HepG2 (cell line): ENCODE data around the gene ANKAR. TPM values are rescaled to one million over a fixed set of nuclear protein-coding genes. Genes with fewer than 3 reads are reported as not detected.

Experiments used
- ATAC-seq: fragments of 200-7000 bp; cut with Tn5 transposase; 3 replicates; pipeline ENCODE4 v1.9.1; 2020; ENCODE audit warnings: mild to moderate bottlenecking, moderate library complexity
- BruUV-seq: library from RNA; stranded (reverse); fragments of 400-500 nt; replicated peaks from 2 replicates; lab custom pipeline; 2021; lab: Mats Ljungman, UMichigan
- CTCF ChIA-PET: fragments of 300-600 bp; formaldehyde crosslinking; extraction: SDS; loops from one replicate; lab custom pipeline; 2021; ENCODE audit warnings: low total read pairs, inconsistent platforms, low intra/inter-chr PET ratio; lab: Yijun Ruan, JAX
- POLR2A ChIA-PET: fragments of 350-600 bp; sonication (Branson Sonifier 250); formaldehyde crosslinking; loops from one replicate; lab custom pipeline; 2020; ENCODE audit warnings: antibody characterized with exemption, inconsistent platforms; lab: Yijun Ruan, JAX
- DNase-seq: peaks from one replicate; pipeline ENCODE4 v3.0.0-alpha.2; 2015; ENCODE audit warnings: low spot score
- FAIRE-seq: peaks from 3 replicates; lab custom pipeline; 2011; peaks lifted over from hg19 to GRCh38; lab: Jason Lieb, UNC
- H2AFZ ChIP-seq: one replicate; pipeline ENCODE4 v1.6.1; 2011; ENCODE audit warnings: low read length, inconsistent platforms
- H3K27ac ChIP-seq: fragments of 300-600 bp; 3 replicates; pipeline ENCODE4 v1.8.0; 2011; ENCODE audit warnings: mixed run types, mild to moderate bottlenecking, mixed read lengths, low read length, inconsistent platforms; ENCODE audit not compliant: insufficient read depth; ENCODE audit errors: extremely low read length
- H3K27me3 ChIP-seq, 2 experiments: fragments of 200-600 bp in 1 of 2; 2 replicates in 1 of 2; 3 replicates in 1 of 2; pipeline versions ENCODE4 v1.6.0 to v1.8.0; 2011; ENCODE audit warnings: low read length in 2 of 2, mild to moderate bottlenecking in 2 of 2, moderate library complexity in 2 of 2, inconsistent platforms in 1 of 2; ENCODE audit not compliant: insufficient read depth in 2 of 2, control insufficient read depth in 1 of 2
- H3K36me3 ChIP-seq, 2 experiments: fragments of 200-600 bp in 1 of 2; replicated peaks in 1 of 2; 2 replicates in 1 of 2; 3 replicates in 1 of 2; pipeline versions ENCODE4 v1.5.1 to v1.8.0; 2011; ENCODE audit warnings: low read length in 2 of 2, inconsistent platforms in 1 of 2; ENCODE audit not compliant: insufficient read depth in 2 of 2, control insufficient read depth in 1 of 2
- H3K4me1 ChIP-seq: 2 replicates; pipeline ENCODE4 v1.5.1; 2012; ENCODE audit warnings: low read length, inconsistent platforms; ENCODE audit not compliant: insufficient read depth
- H3K4me2 ChIP-seq: 2 replicates; pipeline ENCODE4 v1.6.0; 2011; ENCODE audit warnings: low read depth, low read length, inconsistent platforms
- H3K4me3 ChIP-seq, 3 experiments: fragments of 200-600 bp in 1 of 3; sonication (generic), shearing (Covaris generic) in 1 of 3; replicated peaks in 1 of 3; 2 replicates each; pipeline ENCODE4 v1.5.1; 2011 to 2016; ENCODE audit warnings: low read length in 3 of 3, inconsistent platforms in 2 of 3, low read depth in 2 of 3, mild to moderate bottlenecking in 2 of 3, control low read depth in 1 of 3, mixed read lengths in 1 of 3; ENCODE audit not compliant: insufficient read depth in 1 of 3
- H3K79me2 ChIP-seq: one replicate; pipeline ENCODE4 v1.6.1; 2011; ENCODE audit warnings: low read length, inconsistent platforms; ENCODE audit not compliant: insufficient read depth
- H3K9ac ChIP-seq: 2 replicates; pipeline ENCODE4 v1.6.0; 2011; ENCODE audit warnings: mild to moderate bottlenecking, low read depth, low read length, inconsistent platforms; ENCODE audit not compliant: insufficient read depth
- H3K9me3 ChIP-seq: 2 replicates; pipeline ENCODE4 v1.5.1; 2012; ENCODE audit warnings: mild to moderate bottlenecking, low read length
- H4K20me1 ChIP-seq: 2 replicates; pipeline ENCODE4 v1.6.0; 2011; ENCODE audit warnings: inconsistent platforms, mild to moderate bottlenecking, low read length, moderate library complexity; ENCODE audit not compliant: insufficient read depth
- BRCA1 ChIP-seq: sonication (generic); formaldehyde crosslinking; IDR thresholded peaks from 2 replicates; pipeline ENCODE4 v1.4.0; 2020; ENCODE audit warnings: missing genetic modification reagents
- DNMT1 ChIP-seq: sonication (generic); formaldehyde crosslinking; IDR thresholded peaks from 2 replicates; pipeline ENCODE4 v1.5.1; 2020; ENCODE audit warnings: mild to moderate bottlenecking, missing genetic modification reagents
- DNMT3B ChIP-seq: conservative IDR thresholded peaks from 2 replicates; pipeline ENCODE4 v1.6.1; 2016; ENCODE audit warnings: missing biosample characterization, control low read depth
- PHB2 ChIP-seq: fragments of 450-650 bp; IDR thresholded peaks from 2 replicates; pipeline ENCODE4 v1.6.1; 2018; ENCODE audit not compliant: partially characterized antibody
- RCOR2 ChIP-seq: IDR thresholded peaks from 2 replicates; pipeline ENCODE4 v1.6.1; 2016; ENCODE audit warnings: missing biosample characterization, missing genetic modification reagents
- RORA ChIP-seq: sonication (generic); formaldehyde crosslinking; IDR thresholded peaks from 2 replicates; pipeline ENCODE4 v1.5.0; 2020; ENCODE audit warnings: mild to moderate bottlenecking, missing genetic modification reagents, moderate library complexity
- WGBS: methylation state at CpG from one replicate; pipeline ENCODE4 v1.1.6; 2017; ENCODE audit warnings: low lambda C conversion rate; 5-methylcytosine and 5-hydroxymethylcytosine counted together
- in situ Hi-C: cut with HindIII; loops from 2 replicates; pipeline ENCODE4 v1.10.0; 2017; ENCODE audit warnings: low pct_unique_long_range_greater_than_20kb; ENCODE audit not compliant: extremely low pct_ligation_motif_present
- intact Hi-C: fragments of 100-400 bp; cut with micrococcal nuclease; formaldehyde crosslinking; loops from one replicate; pipeline ENCODE4 v1.10.0; 2022; ENCODE audit not compliant: unreplicated experiment
- polyA plus RNA-seq, 8 experiments: library from polyadenylated mRNA; depleted of rRNA in 3 of 8; stranded (reverse) in 7 of 8; unstranded in 1 of 8; fragments of >200 nt; fragmentation: Illumina TruSeq in 4 of 8; extraction: Trizol in 4 of 8; gene quantifications; 2 replicates each; pipeline versions ENCODE4 v1.2.1 to v1.2.3, GENCODE V29; 2011 to 2016; ENCODE audit warnings: low read depth in 4 of 8, missing spikeins in 1 of 8, mixed read lengths in 1 of 8; ENCODE audit not compliant: insufficient read depth in 1 of 8
- total RNA-seq, 5 experiments: library from RNA; depleted of rRNA; stranded (reverse); fragments of >200 nt; fragmentation: Illumina TruSeq; extraction: Trizol; gene quantifications; 2 replicates each; pipeline ENCODE4 v1.2.3, GENCODE V29; 2016; ENCODE audit warnings: low read depth in 1 of 5

ANKAR gene
- total and polyA plus RNA-seq, 2 of the 13 experiments (the other 11 are each of a cell fraction or from before 2014, with no cell fraction given): 3.6 to 5.0 TPM

DNA sequence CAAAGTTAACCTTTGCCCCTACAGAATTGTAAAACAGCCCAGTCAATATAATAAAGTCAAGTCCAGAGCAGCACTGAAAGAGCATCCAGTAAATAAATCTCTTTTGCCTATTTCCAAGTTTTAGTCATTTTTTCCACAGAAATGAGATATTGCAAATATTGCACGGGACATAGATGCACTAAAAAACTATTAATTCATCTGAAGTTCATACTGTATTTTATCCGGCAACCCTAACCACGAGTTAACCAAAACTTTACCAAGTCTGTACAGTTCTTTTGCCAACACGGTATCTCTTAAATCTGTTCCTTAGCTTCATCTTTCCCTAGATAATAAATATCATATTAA lies 13.7 kb upstream of the ANKAR start:
- Histone ChIP-seq H3K79me2 (peaks cover 36% of the 10 kb centered on the region), H3K9me3 (no peaks in the 10 kb centered on the region), H4K20me1 (no peaks in the 10 kb centered on the region), H3K9ac (no peak overlapping the region), H3K36me3 (peaks cover 0 to 2% of the 10 kb centered on the region in 2 experiments; a peak in 1 of 5 replicates), H3K4me3 (peak overlapping the region in 1 of 3 experiments; percentile 6; a peak in 1 of 6 replicates), H3K27me3 (no peaks in the 10 kb centered on the region; a peak in 1 of 5 replicates), H2AFZ (no peak overlapping the region), H3K27ac (no peak overlapping the region), H3K4me1 (peaks cover 48% of the 10 kb centered on the region), H3K4me2 (peak overlapping the region; percentile 36)
- no peak for FAIRE-seq
- in situ Hi-C loops: loop anchor here (25.0 kb wide), 1 partner anchor 402 kb away; the partner anchor contains the start of gene MSTN
- TF ChIP-seq RORA (CRISPR knock-in tag) (peak; percentile 42; the same call in 1 of the 2 replicates), BRCA1 (CRISPR knock-in tag) (0 out of 2 replicates have a peak, but pooled peaks have one; percentile 3), DNMT3B (CRISPR knock-in tag) (no peak), PHB2 (no peak), DNMT1 (CRISPR knock-in tag) (no peak), RCOR2 (CRISPR knock-in tag) (no peak)
- ChIA-PET POLR2A (interaction anchor here (1.3 to 3.3 kb wide), 3 partner anchors 9 to 123 kb away, joined by 3 to 25 read pairs (median 10); partner anchors contain the start of genes ANKAR, ORMDL1 and PMS1), CTCF (interaction anchor here (1.3 to 3.8 kb wide), 7 partner anchors 14 to 409 kb away, joined by 5 to 64 read pairs (median 13); partner anchors contain the start of genes ANKAR, ORMDL1, OSGEPL1 and PMS1)
- intact Hi-C loops: loop anchor here (1.0 to 2.0 kb wide), 6 partner anchors 14 to 410 kb away; partner anchors contain the start of genes ANKAR, ORMDL1 and PMS1
- no peak for ATAC-seq
- WGBS: 5% methylated on average over 4 of the region's 4 CpGs
- no TSS peak for BruUV-seq
- no peak for DNase-seq
